HG03521 (cell line): ENCODE measurements around the gene VPS29.

Experiments
- ATAC-seq: cut with Tn5 transposase; IDR thresholded peaks from one replicate; pipeline ENCODE4 v1.9.1; 2021; ENCODE audit warnings: mild to moderate bottlenecking, moderate library complexity; ENCODE audit not compliant: unreplicated experiment

Gene VPS29

DNA sequence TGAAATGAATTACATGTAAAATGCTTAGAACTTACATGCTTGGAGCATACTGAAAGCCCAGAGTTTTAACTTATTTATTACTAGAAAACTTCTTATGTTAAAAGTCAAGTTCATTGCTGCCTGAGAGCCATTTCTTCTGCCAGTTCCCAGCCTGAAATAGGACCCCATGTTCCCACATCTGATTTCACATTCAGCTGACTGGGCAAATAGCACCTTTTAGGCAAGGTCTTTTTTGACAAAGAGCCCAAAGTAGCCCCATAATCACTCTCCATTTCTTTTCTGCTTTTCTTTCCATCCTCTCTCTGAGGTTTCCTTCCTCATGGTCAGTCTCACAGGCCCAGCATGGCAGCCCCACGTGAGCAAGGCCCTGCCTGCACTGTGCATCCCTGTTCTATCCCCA, 50.6 kb downstream of the VPS29 start:
- ATAC-seq, result no peak

DNA sequence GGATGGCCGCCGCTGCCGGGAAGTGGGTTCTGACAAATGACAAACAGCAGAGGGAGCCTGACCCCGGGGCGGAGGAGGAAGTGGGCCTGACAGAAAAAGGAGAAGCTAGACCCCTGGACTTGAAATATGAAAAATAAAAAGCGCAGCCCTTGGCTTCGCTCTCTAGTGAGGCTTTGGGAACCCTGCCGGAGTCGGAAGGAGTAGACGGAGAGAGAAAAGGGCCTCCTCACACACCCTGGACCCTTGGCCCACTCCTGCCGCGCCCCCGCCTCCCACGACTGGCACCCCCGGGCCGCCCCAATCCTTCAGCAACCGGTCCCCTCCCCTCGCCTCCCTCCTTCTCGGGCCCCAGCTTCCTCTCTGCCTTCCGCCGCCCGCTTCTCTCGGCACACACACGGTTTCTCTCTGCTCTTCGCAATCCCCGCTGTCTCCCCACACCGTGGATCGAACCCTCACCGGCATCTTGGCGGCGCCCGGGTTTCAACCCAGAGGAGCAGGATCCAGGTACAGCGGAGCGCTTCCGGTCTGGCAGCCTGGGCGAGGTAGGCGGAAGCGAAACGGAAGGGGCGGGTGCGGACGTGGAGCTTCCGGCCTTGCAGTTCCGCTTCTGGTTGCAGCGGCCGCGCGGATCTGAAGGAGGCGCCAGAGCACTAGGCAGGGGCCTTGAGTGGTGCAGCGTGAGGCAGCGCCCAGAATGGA, 52.0 kb downstream of the VPS29 start, which contains the start of gene ARPC3:
TSS of gene ARPC3 (minus strand) at position 539 of the 699 bp plus-strand sequence. CDS start at position 462, 77 bp downstream.
- peak; percentile 92 for ATAC-seq

DNA sequence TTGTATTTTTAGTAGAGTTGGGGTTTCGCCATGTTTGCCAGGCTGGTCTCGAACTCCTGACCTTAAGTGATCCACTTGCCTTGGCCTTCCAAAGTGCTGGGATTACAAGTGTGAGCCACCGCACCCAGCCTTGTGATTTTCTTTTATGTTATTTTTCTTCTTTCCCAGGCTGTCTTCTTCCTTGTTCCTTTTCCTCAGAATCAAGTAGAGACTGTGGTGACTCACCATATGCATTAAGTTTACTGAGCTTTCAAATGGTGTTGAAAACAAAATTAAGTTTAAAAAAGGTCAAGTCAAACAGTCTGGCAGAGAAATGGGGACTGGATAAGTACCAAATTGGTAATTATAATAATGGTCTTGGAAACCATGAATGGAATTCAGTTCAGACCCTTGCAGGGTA, 57.5 kb downstream of the VPS29 start:
- ATAC-seq, result no peak
